ENCODE results near the gene PRKACA. TPM values are rescaled to one million over a fixed set of nuclear protein-coding genes. Genes with fewer than 3 reads are reported as not detected.

PRKACA gene
- total and polyA plus RNA-seq, 10 of the 15 experiments (the other 5 are each of a cell fraction or from before 2014, with no cell fraction given): 0.53 to 68.5 (median 11.2) TPM

GRCh38 chr19:14120497-14120780 lies 2.9 kb upstream of the PRKACA start:
- ChIA-PET RAD21 (ENCODE audit: unreplicated experiment) (no interaction called here), POLR2A (no interaction called here), SMC1A (ENCODE audit: uncharacterized antibody, unreplicated experiment) (no interaction called here), CTCF (no interaction called here)
- TF ChIP-seq E2F4 (IDR thresholded peaks at IDR 0.05; ENCODE audit: low read depth, low read length): no peak
- TF ChIP-seq, protein P1, sequence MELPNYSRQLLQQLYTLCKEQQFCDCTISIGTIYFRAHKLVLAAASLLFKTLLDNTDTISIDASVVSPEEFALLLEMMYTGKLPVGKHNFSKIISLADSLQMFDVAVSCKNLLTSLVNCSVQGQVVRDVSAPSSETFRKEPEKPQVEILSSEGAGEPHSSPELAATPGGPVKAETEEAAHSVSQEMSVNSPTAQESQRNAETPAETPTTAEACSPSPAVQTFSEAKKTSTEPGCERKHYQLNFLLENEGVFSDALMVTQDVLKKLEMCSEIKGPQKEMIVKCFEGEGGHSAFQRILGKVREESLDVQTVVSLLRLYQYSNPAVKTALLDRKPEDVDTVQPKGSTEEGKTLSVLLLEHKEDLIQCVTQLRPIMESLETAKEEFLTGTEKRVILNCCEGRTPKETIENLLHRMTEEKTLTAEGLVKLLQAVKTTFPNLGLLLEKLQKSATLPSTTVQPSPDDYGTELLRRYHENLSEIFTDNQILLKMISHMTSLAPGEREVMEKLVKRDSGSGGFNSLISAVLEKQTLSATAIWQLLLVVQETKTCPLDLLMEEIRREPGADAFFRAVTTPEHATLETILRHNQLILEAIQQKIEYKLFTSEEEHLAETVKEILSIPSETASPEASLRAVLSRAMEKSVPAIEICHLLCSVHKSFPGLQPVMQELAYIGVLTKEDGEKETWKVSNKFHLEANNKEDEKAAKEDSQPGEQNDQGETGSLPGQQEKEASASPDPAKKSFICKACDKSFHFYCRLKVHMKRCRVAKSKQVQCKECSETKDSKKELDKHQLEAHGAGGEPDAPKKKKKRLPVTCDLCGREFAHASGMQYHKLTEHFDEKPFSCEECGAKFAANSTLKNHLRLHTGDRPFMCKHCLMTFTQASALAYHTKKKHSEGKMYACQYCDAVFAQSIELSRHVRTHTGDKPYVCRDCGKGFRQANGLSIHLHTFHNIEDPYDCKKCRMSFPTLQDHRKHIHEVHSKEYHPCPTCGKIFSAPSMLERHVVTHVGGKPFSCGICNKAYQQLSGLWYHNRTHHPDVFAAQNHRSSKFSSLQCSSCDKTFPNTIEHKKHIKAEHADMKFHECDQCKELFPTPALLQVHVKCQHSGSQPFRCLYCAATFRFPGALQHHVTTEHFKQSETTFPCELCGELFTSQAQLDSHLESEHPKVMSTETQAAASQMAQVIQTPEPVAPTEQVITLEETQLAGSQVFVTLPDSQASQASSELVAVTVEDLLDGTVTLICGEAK (IDR thresholded peaks at IDR 0.05; ENCODE audit: borderline replicate concordance): no peak
- no peak for TF ChIP-seq ZNF207 (IDR thresholded peaks at IDR 0.05; ENCODE audit: borderline replicate concordance)
- TF ChIP-seq NR2F1 (conservative IDR thresholded peaks at IDR 0.05): no peak
- TF ChIP-seq HCFC1 (IDR thresholded peaks at IDR 0.05; ENCODE audit: low read length): no peak
- no peak for TF ChIP-seq DPF2 (IDR thresholded peaks at IDR 0.05)
- no peak overlapping the region for H2AFZ ChIP-seq (ENCODE audit: control insufficient read depth, low read depth, low read length)
- H3K4me3 ChIP-seq: no peak overlapping the region
- peaks cover 8% of the 10 kb centered on the region for H3K79me2 ChIP-seq (ENCODE audit: control insufficient read depth, insufficient read depth, low read length)
- in situ Hi-C loops (cut with MboI) (no loop called here), intact Hi-C loops (cut with micrococcal nuclease; ENCODE audit: unreplicated experiment) (no loop called here)
- no TSS peak for BruUV-seq (replicated peaks)
- H3K27ac ChIP-seq (ENCODE audit: control insufficient read depth, insufficient read depth): no peak overlapping the region
- no peak for DNase-seq (ENCODE audit: low read depth, low spot score)
- peaks cover 15% of the 10 kb centered on the region for H3K4me1 ChIP-seq (ENCODE audit: control insufficient read depth, insufficient read depth, low read length)
- H4K20me1 ChIP-seq (ENCODE audit: control insufficient read depth, insufficient read depth): no peaks in the 10 kb centered on the region
- no peak for ATAC-seq
- no peaks in the 10 kb centered on the region for H3K9me3 ChIP-seq (replicated peaks; ENCODE audit: control insufficient read depth, insufficient read depth, low read length)
- no peaks in the 10 kb centered on the region for H3K27me3 ChIP-seq (replicated peaks in 1 of 2; ENCODE audit: control insufficient read depth in 2 of 2, insufficient read depth in 2 of 2, low read length in 1 of 2)
- WGBS (ENCODE audit: insufficient coverage, insufficient replicate concordance, low lambda C conversion rate, missing lambda C conversion rate): 93% methylated on average over 7 of the region's 7 CpGs
- no peak for FAIRE-seq
- peaks cover 2 to 3% of the 10 kb centered on the region in 2 experiments; a peak in 2 of 4 replicates for H3K36me3 ChIP-seq (ENCODE audit: control insufficient read depth in 2 of 2, insufficient read depth in 2 of 2, low read length in 1 of 2)
- H3K4me2 ChIP-seq (ENCODE audit: control insufficient read depth, insufficient read depth): no peak overlapping the region
- H3K9ac ChIP-seq (ENCODE audit: control insufficient read depth, insufficient read depth, low read length): no peak overlapping the region

Data from GM12878 (cell line).